CD14-positive monocyte (primary cell): ENCODE results near the gene HABP4. TPM values are rescaled to one million over a fixed set of nuclear protein-coding genes. Genes with fewer than 3 reads are reported as not detected.

Experiments used
- DNase-seq, 3 donors: peaks; one replicate each; pipeline ENCODE4 v3.0.0-alpha.2; 2011 to 2022
- H2AFZ ChIP-seq: 2 replicates; pipeline ENCODE4 v1.6.0; 2012; ENCODE audit warnings: mild to moderate bottlenecking, low read depth, low read length, inconsistent platforms; ENCODE audit not compliant: insufficient read depth, poor library complexity, severe bottlenecking
- H3K27ac ChIP-seq, 2 donors: 1 replicate in 1 of 2; 2 replicates in 1 of 2; pipeline ENCODE4 v1.5.1; 2012 to 2013; ENCODE audit warnings: low read length in 2 of 2, control low read depth in 1 of 2, inconsistent platforms in 1 of 2, low read depth in 1 of 2, mild to moderate bottlenecking in 1 of 2
- H3K27me3 ChIP-seq, 2 donors: one replicate each; pipeline versions ENCODE4 v1.6.0 to v1.6.1; 2011 to 2013; ENCODE audit warnings: low read length in 2 of 2; ENCODE audit not compliant: control insufficient read depth in 2 of 2, insufficient read depth in 2 of 2
- H3K36me3 ChIP-seq, 2 donors: replicated peaks in 1 of 2; 1 replicate in 1 of 2; 2 replicates in 1 of 2; pipeline versions ENCODE4 v1.5.1 to v1.6.1; 2012 to 2013; ENCODE audit warnings: low read length in 2 of 2, control low read depth in 1 of 2, inconsistent platforms in 1 of 2, mild to moderate bottlenecking in 1 of 2; ENCODE audit not compliant: insufficient read depth in 2 of 2, control insufficient read depth in 1 of 2
- H3K4me1 ChIP-seq, 2 donors: 1 replicate in 1 of 2; 2 replicates in 1 of 2; pipeline versions ENCODE4 v1.5.1 to v1.6.1; 2012 to 2013; ENCODE audit warnings: low read length in 2 of 2, control low read depth in 1 of 2, inconsistent platforms in 1 of 2, mild to moderate bottlenecking in 1 of 2, moderate library complexity in 1 of 2; ENCODE audit not compliant: insufficient read depth in 2 of 2, control insufficient read depth in 1 of 2
- H3K4me2 ChIP-seq: replicated peaks from 2 replicates; pipeline ENCODE3; 2012; ENCODE audit warnings: low read length, moderate library complexity, mild to moderate bottlenecking; ENCODE audit not compliant: poor library complexity, severe bottlenecking; ENCODE audit errors: extremely low read depth
- H3K4me3 ChIP-seq, 3 experiments: fragments of 200-600 bp in 1 of 3; sonication (generic) in 1 of 3; replicated peaks in 1 of 3; 1 replicate in 2 of 3; 2 replicates in 1 of 3; pipeline ENCODE4 v1.5.1; 2011 to 2013; ENCODE audit warnings: low read length in 3 of 3, mild to moderate bottlenecking in 3 of 3, control low read depth in 2 of 3, low read depth in 2 of 3, inconsistent platforms in 1 of 3, moderate library complexity in 1 of 3
- H3K79me2 ChIP-seq: 2 replicates; pipeline ENCODE4 v1.6.0; 2012; ENCODE audit warnings: mild to moderate bottlenecking, control low read depth, inconsistent platforms, low read length, moderate library complexity; ENCODE audit not compliant: insufficient read depth
- H3K9ac ChIP-seq: 2 replicates; pipeline ENCODE4 v1.6.0; 2017; ENCODE audit warnings: low read length, mild to moderate bottlenecking; ENCODE audit not compliant: insufficient read depth, poor library complexity, severe bottlenecking
- H3K9me3 ChIP-seq, 2 donors: replicated peaks in 1 of 2; 1 replicate in 1 of 2; 2 replicates in 1 of 2; pipeline versions ENCODE4 v1.5.1 to v1.6.1; 2012 to 2013; ENCODE audit warnings: low read length in 2 of 2, control low read depth in 1 of 2; ENCODE audit not compliant: control insufficient read depth in 1 of 2, insufficient read depth in 1 of 2
- H4K20me1 ChIP-seq: 2 replicates; pipeline ENCODE4 v1.6.0; 2012; ENCODE audit warnings: mild to moderate bottlenecking, low read length, control low read depth, moderate library complexity; ENCODE audit not compliant: insufficient read depth
- H3K27ac Mint-ChIP-seq, 7 donors: one replicate each; pipeline ENCODE4 v1.8.0; 2020; ENCODE audit warnings: mild to moderate bottlenecking in 7 of 7, mixed read lengths in 7 of 7, moderate library complexity in 6 of 7, inconsistent platforms in 2 of 7
- H3K27me3 Mint-ChIP-seq, 3 donors: one replicate each; pipeline ENCODE4 v1.8.0; 2021 to 2022; ENCODE audit warnings: low read depth in 3 of 3, mild to moderate bottlenecking in 3 of 3, mixed read lengths in 3 of 3, moderate library complexity in 3 of 3, inconsistent platforms in 1 of 3
- H3K36me3 Mint-ChIP-seq, 2 donors: one replicate each; pipeline ENCODE4 v1.8.0; 2020; ENCODE audit warnings: mixed read lengths in 2 of 2, inconsistent platforms in 1 of 2, mild to moderate bottlenecking in 1 of 2
- H3K4me1 Mint-ChIP-seq: one replicate; pipeline ENCODE4 v1.8.0; 2020; ENCODE audit warnings: mild to moderate bottlenecking, mixed read lengths
- H3K4me3 Mint-ChIP-seq, 2 donors: one replicate each; pipeline ENCODE4 v1.8.0; 2020; ENCODE audit warnings: mild to moderate bottlenecking in 2 of 2, mixed read lengths in 2 of 2, moderate library complexity in 1 of 2
- H3K9me3 Mint-ChIP-seq, 7 donors: one replicate each; pipeline ENCODE4 v1.8.0; 2020 to 2022; ENCODE audit warnings: mixed read lengths in 7 of 7, mild to moderate bottlenecking in 6 of 7, moderate library complexity in 6 of 7, inconsistent platforms in 2 of 7
- CTCF ChIP-seq: fragments of 200-600 bp; IDR thresholded peaks from one replicate; pipeline ENCODE4 v1.8.0; 2022; ENCODE audit warnings: antibody characterized with exemption, mild to moderate bottlenecking
- WGBS: methylation state at CpG from one replicate; pipeline ENCODE4 v1.1.5; 2013; ENCODE audit warnings: missing lambda C conversion rate; ENCODE audit not compliant: insufficient coverage; 5-methylcytosine and 5-hydroxymethylcytosine counted together
- intact Hi-C, 2 donors: fragments of 100-400 bp; cut with micrococcal nuclease; formaldehyde crosslinking; loops; one replicate each; pipeline versions ENCODE4 v1.15.0 to v1.15.1; 2023
- polyA plus RNA-seq, 3 donors: library from polyadenylated mRNA; depleted of rRNA in 1 of 3; unstranded in 2 of 3; stranded (reverse) in 1 of 3; fragments of 300-500 nt in 2 of 3; fragments of >200 nt in 1 of 3; fragmentation: Illumina TruSeq in 2 of 3; gene quantifications; 1 replicate in 2 of 3; 2 replicates in 1 of 3; pipeline ENCODE4 v1.2.3, GENCODE V29; 2012 to 2021

Gene HABP4
- polyA plus RNA-seq, 3 donors = 0.54 to 0.97 (median 0.68) TPM

- Histone ChIP-seq H2AFZ (peak overlapping the region; percentile 89), H3K4me1 (peaks cover 39 to 52% of the 10 kb centered on the region in 2 donors)
- no peaks in the 10 kb centered on the region for H3K36me3 Mint-ChIP-seq
These were observed 30.9 kb upstream of the HABP4 start for GRCh38 chr9:96418920-96419690.

GRCh38 chr9:96419691-96419969, 30.3 kb upstream of the HABP4 start:
- Histone ChIP-seq H3K9me3 (no peaks in the 10 kb centered on the region), H3K36me3 (no peaks in the 10 kb centered on the region), H3K9ac (peak overlapping the region; percentile 86), H3K79me2 (peaks cover 31% of the 10 kb centered on the region), H3K4me1 (peaks cover 34 to 47% of the 10 kb centered on the region in 2 donors), H3K4me2 (peak overlapping the region; percentile 100), H2AFZ (peak overlapping the region; percentile 89), H3K27me3 (no peaks in the 10 kb centered on the region), H3K4me3 (peak overlapping the region; percentile 88 to 98 (median 95)), H4K20me1 (no peaks in the 10 kb centered on the region), H3K27ac (peak overlapping the region; percentile 94 to 95)
- TF ChIP-seq CTCF = no peak
- intact Hi-C loops = loop anchor here (5.0 to 10.0 kb wide), 3 partner anchors 33 to 545 kb away; partner anchors contain the start of genes HABP4 (in 2 of the 2), ERCC6L2 (in 1 of the 2) and PRXL2C (in 1 of the 2)
- Mint-ChIP-seq H3K4me3 (peak overlapping the region; percentile 69 to 92), H3K4me1 (peaks cover 29% of the 10 kb centered on the region), H3K27me3 (peaks cover 0 to 3% (median 0%) of the 10 kb centered on the region in 3 donors), H3K27ac (peak overlapping the region; percentile 3 to 93 (median 87)), H3K9me3 (no peaks in the 10 kb centered on the region), H3K36me3 (no peaks in the 10 kb centered on the region)
- WGBS = no CpG with 5 or more reads among the region's 2 CpGs
- no peak for DNase-seq

More at GRCh38 chr9:96418920-96419690, 30.9 kb upstream of the HABP4 start:
- Histone ChIP-seq H4K20me1 (no peaks in the 10 kb centered on the region), H3K27me3 (no peaks in the 10 kb centered on the region), H3K27ac (peak overlapping the region; percentile 94 to 95), H3K9ac (peak overlapping the region; percentile 86), H3K36me3 (no peaks in the 10 kb centered on the region), H3K4me2 (peak overlapping the region; percentile 100), H3K4me3 (peak overlapping the region; percentile 88 to 98 (median 95)), H3K9me3 (no peaks in the 10 kb centered on the region), H3K79me2 (peaks cover 36% of the 10 kb centered on the region)
- Mint-ChIP-seq H3K27ac (peak overlapping the region; percentile 86 to 97 (median 94)), H3K4me3 (peak overlapping the region; percentile 89 to 92), H3K9me3 (no peaks in the 10 kb centered on the region), H3K27me3 (peaks cover 0 to 3% (median 0%) of the 10 kb centered on the region in 3 donors), H3K4me1 (peaks cover 33% of the 10 kb centered on the region)
- WGBS = 0% methylated on average over 51 of the region's 58 CpGs
- DNase-seq = peak; percentile 74 to 84 (median 79)
- no peak for TF ChIP-seq CTCF
- intact Hi-C loops = loop anchor here (5.0 to 10.0 kb wide), 3 partner anchors 33 to 544 kb away; partner anchors contain the start of genes HABP4 (in 2 of the 2), ERCC6L2 (in 1 of the 2) and PRXL2C (in 1 of the 2)
